Liver (tissue), 9 donors: ENCODE data around the gene HEATR5A. TPM values are rescaled to one million over a fixed set of nuclear protein-coding genes. Genes with fewer than 3 reads are reported as not detected.
"Not testable (repeated sequence)": the region's sequence is repeated elsewhere in the genome, so short reads cannot be mapped to it uniquely, and the experiment has no call there.

Experiments used
- DNase-seq: peaks from one replicate; pipeline ENCODE4 v3.0.0-alpha.2; 2017; ENCODE audit warnings: low spot score
- H3K27ac ChIP-seq, 2 donors: one replicate each; pipeline ENCODE4 v1.7.0; 2013; ENCODE audit warnings: inconsistent platforms in 2 of 2, low read length in 2 of 2, control low read depth in 1 of 2, low read depth in 1 of 2, mild to moderate bottlenecking in 1 of 2
- H3K27me3 ChIP-seq, 4 donors: one replicate each; pipeline versions ENCODE4 v1.6.1 to v1.7.0; 2013; ENCODE audit warnings: low read length in 3 of 4, inconsistent platforms in 1 of 4, mild to moderate bottlenecking in 1 of 4, moderate library complexity in 1 of 4; ENCODE audit not compliant: control insufficient read depth in 4 of 4, insufficient read depth in 4 of 4
- H3K36me3 ChIP-seq, 4 donors: one replicate each; pipeline versions ENCODE4 v1.6.1 to v1.7.0; 2013; ENCODE audit warnings: low read length in 3 of 4, mild to moderate bottlenecking in 3 of 4, low read depth in 1 of 4, moderate library complexity in 1 of 4; ENCODE audit not compliant: control insufficient read depth in 4 of 4, insufficient read depth in 3 of 4
- H3K4me1 ChIP-seq, 4 donors: one replicate each; pipeline versions ENCODE4 v1.6.1 to v1.7.0; 2013; ENCODE audit warnings: low read length in 3 of 4, mild to moderate bottlenecking in 3 of 4, moderate library complexity in 1 of 4; ENCODE audit not compliant: control insufficient read depth in 4 of 4, insufficient read depth in 4 of 4
- H3K4me3 ChIP-seq, 3 donors: one replicate each; pipeline versions ENCODE4 v1.6.1 to v1.7.0; 2013; ENCODE audit warnings: low read length in 3 of 3, control low read depth in 1 of 3, low read depth in 1 of 3, mild to moderate bottlenecking in 1 of 3
- H3K9ac ChIP-seq, 2 donors: one replicate each; pipeline ENCODE4 v1.7.0; 2013; ENCODE audit warnings: low read length in 2 of 2, mild to moderate bottlenecking in 2 of 2, moderate library complexity in 2 of 2, control low read depth in 1 of 2, low read depth in 1 of 2
- H3K9me3 ChIP-seq, 4 donors: one replicate each; pipeline versions ENCODE4 v1.6.1 to v1.7.0; 2013; ENCODE audit warnings: low read length in 3 of 4; ENCODE audit not compliant: control insufficient read depth in 4 of 4
- EGR1 ChIP-seq, 2 donors: IDR thresholded peaks; 2 replicates each; pipeline ENCODE4 v1.6.1; 2016 to 2018; ENCODE audit warnings: antibody characterized with exemption in 2 of 2, low read depth in 2 of 2
- FOXA1 ChIP-seq: IDR thresholded peaks from 2 replicates; pipeline ENCODE4 v1.6.1; 2016; ENCODE audit warnings: antibody characterized with exemption
- FOXA2 ChIP-seq: IDR thresholded peaks from 2 replicates; pipeline ENCODE4 v1.6.1; 2016; ENCODE audit warnings: antibody characterized with exemption
- GABPA ChIP-seq, 2 donors: IDR thresholded peaks in 1 of 2; conservative IDR thresholded peaks in 1 of 2; 2 replicates each; pipeline ENCODE4 v1.6.1; 2016; ENCODE audit warnings: antibody characterized with exemption in 2 of 2, mild to moderate bottlenecking in 1 of 2, moderate library complexity in 1 of 2
- HNF4G ChIP-seq: IDR thresholded peaks from 2 replicates; pipeline ENCODE4 v1.6.1; 2016; ENCODE audit warnings: antibody characterized with exemption
- JUND ChIP-seq, 2 donors: IDR thresholded peaks; 2 replicates each; pipeline ENCODE4 v1.6.1; 2016; ENCODE audit warnings: antibody characterized with exemption in 2 of 2
- NR2F2 ChIP-seq: IDR thresholded peaks from 2 replicates; pipeline ENCODE4 v1.6.1; 2016; ENCODE audit warnings: antibody characterized with exemption
- RAD21 ChIP-seq, 2 donors: IDR thresholded peaks; 2 replicates each; pipeline ENCODE4 v1.6.1; 2016; ENCODE audit warnings: antibody characterized with exemption in 2 of 2, mild to moderate bottlenecking in 2 of 2
- RXRA ChIP-seq, 2 donors: IDR thresholded peaks; 2 replicates each; pipeline ENCODE4 v1.6.1; 2017 to 2018; ENCODE audit warnings: antibody characterized with exemption in 2 of 2, mild to moderate bottlenecking in 1 of 2
- SP1 ChIP-seq: IDR thresholded peaks from 2 replicates; pipeline ENCODE4 v1.6.1; 2018; ENCODE audit warnings: antibody characterized with exemption, mild to moderate bottlenecking
- TAF1 ChIP-seq: conservative IDR thresholded peaks from 2 replicates; pipeline ENCODE4 v1.6.1; 2016; ENCODE audit warnings: antibody characterized with exemption, mild to moderate bottlenecking
- WGBS: extraction: QIAGEN DNeasy Blood & Tissue Kit; methylation state at CpG from one replicate; pipeline ENCODE4 v1.1.7; 2013; 5-methylcytosine and 5-hydroxymethylcytosine counted together
- polyA plus RNA-seq, 2 donors: library from polyadenylated mRNA; stranded (reverse) in 1 of 2; unstranded in 1 of 2; fragments of 200-250 nt in 1 of 2; fragments of >200 nt in 1 of 2; fragmentation: Nextera tagmentation in 1 of 2; extraction: Ambion mirVana in 1 of 2; gene quantifications; one replicate each; pipeline versions ENCODE4 v1.2.1 to v1.2.3, GENCODE V29; 2013 to 2015
- total RNA-seq, 2 donors: library from RNA; depleted of rRNA; stranded (reverse); fragments of >200 nt; gene quantifications; one replicate each; pipeline ENCODE4 v1.2.3, GENCODE V29; 2014
- TF ChIP-seq, protein P1 (sequence below): IDR thresholded peaks from 2 replicates; pipeline ENCODE4 v1.6.1; 2016; ENCODE audit warnings: antibody characterized with exemption
- TF ChIP-seq, protein P2 (sequence below): IDR thresholded peaks from 2 replicates; pipeline ENCODE4 v1.6.1; 2016; ENCODE audit warnings: antibody characterized with exemption, mild to moderate bottlenecking
- TF ChIP-seq, protein P3 (sequence below): IDR thresholded peaks from 2 replicates; pipeline ENCODE4 v1.6.1; 2016; ENCODE audit warnings: antibody characterized with exemption
- TF ChIP-seq, protein P4 (sequence below): IDR thresholded peaks from 2 replicates; pipeline ENCODE4 v1.6.1; 2016; ENCODE audit warnings: antibody characterized with exemption
- donor health status: healthy.
- donor health status: healthy.
- donor health status: healthy.
- donor health status: healthy.
- donor health status: healthy.

HEATR5A gene
- total and polyA plus RNA-seq, 4 donors: 7.3 to 22.8 (median 10.1) TPM

DNA sequence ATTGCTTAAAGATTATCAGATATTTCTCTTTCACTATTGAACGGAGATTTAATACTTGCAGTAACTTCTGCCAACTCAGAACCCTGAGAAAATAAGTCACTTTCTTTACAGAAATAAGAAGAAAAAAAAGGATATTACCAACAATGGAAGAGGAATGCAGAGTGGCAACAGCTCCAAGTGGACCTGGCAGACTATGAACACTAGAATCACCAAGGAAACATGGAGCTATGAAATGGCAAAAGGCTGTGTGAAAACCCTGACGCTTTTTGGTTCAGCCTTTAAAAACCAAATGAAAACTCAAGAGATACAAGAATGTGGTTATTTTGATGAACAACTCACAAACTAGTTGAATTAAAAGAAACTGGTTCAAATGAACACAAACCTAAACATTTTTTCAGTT is 19.2 kb upstream of the HEATR5A start (continued):
- TF ChIP-seq, protein P1, sequence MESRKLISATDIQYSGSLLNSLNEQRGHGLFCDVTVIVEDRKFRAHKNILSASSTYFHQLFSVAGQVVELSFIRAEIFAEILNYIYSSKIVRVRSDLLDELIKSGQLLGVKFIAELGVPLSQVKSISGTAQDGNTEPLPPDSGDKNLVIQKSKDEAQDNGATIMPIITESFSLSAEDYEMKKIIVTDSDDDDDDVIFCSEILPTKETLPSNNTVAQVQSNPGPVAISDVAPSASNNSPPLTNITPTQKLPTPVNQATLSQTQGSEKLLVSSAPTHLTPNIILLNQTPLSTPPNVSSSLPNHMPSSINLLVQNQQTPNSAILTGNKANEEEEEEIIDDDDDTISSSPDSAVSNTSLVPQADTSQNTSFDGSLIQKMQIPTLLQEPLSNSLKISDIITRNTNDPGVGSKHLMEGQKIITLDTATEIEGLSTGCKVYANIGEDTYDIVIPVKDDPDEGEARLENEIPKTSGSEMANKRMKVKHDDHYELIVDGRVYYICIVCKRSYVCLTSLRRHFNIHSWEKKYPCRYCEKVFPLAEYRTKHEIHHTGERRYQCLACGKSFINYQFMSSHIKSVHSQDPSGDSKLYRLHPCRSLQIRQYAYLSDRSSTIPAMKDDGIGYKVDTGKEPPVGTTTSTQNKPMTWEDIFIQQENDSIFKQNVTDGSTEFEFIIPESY: no peak
- TF ChIP-seq SP1 (no peak), EGR1 (IDR thresholded peaks at IDR 0.05; ENCODE audit: low read depth in 2 of 2) (no peak), FOXA2 (no peak), NR2F2 (no peak)

DNA sequence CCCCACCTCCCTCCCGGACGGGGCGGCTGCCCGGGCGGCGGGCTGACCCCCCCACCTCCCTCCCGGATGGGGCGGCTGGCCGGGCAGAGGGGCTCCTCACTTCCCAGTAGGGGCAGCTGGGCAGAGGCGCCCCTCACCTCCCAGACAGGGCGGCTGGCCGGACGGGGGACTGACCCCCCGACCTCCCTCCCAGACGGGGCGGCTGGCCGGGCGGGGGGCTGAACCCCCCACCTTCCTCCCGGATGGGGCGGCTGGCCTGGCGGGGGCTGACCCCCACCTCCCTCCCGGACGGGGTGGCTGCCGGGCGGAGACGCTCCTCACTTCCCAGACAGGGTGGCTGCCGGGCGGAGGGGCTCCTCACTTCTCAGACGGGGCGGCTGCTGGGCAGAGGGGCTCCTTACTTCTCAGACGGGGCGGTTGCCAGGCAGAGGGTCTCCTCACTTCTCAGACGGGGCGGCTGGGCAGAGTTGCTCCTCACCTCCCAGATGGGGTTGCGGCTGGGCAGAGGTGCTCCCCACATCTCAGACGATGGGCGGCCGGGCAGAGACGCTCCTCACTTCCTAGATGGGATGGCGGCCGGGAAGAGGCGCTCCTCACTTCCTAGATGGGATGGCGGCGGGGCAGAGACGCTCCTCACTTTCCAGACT is 16.8 kb upstream of the HEATR5A start:
- not testable (repeated sequence) for H3K9me3 ChIP-seq, H3K9ac ChIP-seq, H3K27ac ChIP-seq, H3K36me3 ChIP-seq, DNase-seq, H3K4me3 ChIP-seq, H3K4me1 ChIP-seq, H3K27me3 ChIP-seq
- WGBS: 95% methylated on average over 35 of the region's 45 CpGs

DNA sequence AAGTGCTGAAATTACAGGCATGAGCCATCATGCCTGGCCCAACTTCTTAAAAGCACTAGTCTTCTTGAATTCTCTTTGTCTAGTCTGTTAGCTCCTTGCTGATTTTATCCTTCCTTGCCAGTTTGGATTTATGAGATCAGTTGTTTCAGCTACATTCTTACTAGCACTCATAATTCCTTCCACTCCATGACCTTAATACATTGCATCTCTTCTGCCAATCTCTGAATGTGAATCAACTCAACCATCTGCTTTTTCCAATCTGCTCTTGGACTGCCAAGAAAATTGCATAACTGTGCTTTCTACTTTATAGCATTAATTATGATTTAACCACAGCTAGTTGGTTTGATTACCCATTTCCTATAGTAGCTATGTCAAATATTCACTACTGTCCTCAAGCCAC is 14.9 kb upstream of the HEATR5A start:
- H3K4me3 ChIP-seq: no peak overlapping the region
- no peak overlapping the region for H3K27ac ChIP-seq
- H3K9me3 ChIP-seq: no peaks in the 10 kb centered on the region
- TF ChIP-seq, protein P2, sequence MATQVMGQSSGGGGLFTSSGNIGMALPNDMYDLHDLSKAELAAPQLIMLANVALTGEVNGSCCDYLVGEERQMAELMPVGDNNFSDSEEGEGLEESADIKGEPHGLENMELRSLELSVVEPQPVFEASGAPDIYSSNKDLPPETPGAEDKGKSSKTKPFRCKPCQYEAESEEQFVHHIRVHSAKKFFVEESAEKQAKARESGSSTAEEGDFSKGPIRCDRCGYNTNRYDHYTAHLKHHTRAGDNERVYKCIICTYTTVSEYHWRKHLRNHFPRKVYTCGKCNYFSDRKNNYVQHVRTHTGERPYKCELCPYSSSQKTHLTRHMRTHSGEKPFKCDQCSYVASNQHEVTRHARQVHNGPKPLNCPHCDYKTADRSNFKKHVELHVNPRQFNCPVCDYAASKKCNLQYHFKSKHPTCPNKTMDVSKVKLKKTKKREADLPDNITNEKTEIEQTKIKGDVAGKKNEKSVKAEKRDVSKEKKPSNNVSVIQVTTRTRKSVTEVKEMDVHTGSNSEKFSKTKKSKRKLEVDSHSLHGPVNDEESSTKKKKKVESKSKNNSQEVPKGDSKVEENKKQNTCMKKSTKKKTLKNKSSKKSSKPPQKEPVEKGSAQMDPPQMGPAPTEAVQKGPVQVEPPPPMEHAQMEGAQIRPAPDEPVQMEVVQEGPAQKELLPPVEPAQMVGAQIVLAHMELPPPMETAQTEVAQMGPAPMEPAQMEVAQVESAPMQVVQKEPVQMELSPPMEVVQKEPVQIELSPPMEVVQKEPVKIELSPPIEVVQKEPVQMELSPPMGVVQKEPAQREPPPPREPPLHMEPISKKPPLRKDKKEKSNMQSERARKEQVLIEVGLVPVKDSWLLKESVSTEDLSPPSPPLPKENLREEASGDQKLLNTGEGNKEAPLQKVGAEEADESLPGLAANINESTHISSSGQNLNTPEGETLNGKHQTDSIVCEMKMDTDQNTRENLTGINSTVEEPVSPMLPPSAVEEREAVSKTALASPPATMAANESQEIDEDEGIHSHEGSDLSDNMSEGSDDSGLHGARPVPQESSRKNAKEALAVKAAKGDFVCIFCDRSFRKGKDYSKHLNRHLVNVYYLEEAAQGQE: no peak
- TF ChIP-seq FOXA2: no peak
- TF ChIP-seq TAF1: no peak
- TF ChIP-seq, protein P3, sequence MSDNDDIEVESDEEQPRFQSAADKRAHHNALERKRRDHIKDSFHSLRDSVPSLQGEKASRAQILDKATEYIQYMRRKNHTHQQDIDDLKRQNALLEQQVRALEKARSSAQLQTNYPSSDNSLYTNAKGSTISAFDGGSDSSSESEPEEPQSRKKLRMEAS: no peak
- TF ChIP-seq EGR1 (IDR thresholded peaks at IDR 0.05; ENCODE audit: low read depth in 2 of 2): no peak
- TF ChIP-seq, protein P1: no peak
- no peak for TF ChIP-seq HNF4G
- no peak for TF ChIP-seq GABPA (IDR thresholded peaks at IDR 0.05 in 1 of 2, conservative IDR thresholded peaks at IDR 0.05 in 1 of 2)
- no peak for TF ChIP-seq RAD21 (IDR thresholded peaks at IDR 0.05)
- TF ChIP-seq RXRA (IDR thresholded peaks at IDR 0.05): no peak
- TF ChIP-seq, protein P4, sequence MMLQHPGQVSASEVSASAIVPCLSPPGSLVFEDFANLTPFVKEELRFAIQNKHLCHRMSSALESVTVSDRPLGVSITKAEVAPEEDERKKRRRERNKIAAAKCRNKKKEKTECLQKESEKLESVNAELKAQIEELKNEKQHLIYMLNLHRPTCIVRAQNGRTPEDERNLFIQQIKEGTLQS: no peak
- TF ChIP-seq NR2F2: no peak
- no peak for TF ChIP-seq FOXA1
- TF ChIP-seq JUND (IDR thresholded peaks at IDR 0.05): no peak
- H3K4me1 ChIP-seq: no peaks in the 10 kb centered on the region
- no peaks in the 10 kb centered on the region for H3K27me3 ChIP-seq
- DNase-seq: no peak
- H3K9ac ChIP-seq: no peak overlapping the region
- no peaks in the 10 kb centered on the region for H3K36me3 ChIP-seq
